HL-60 (cell line): Measurements from ENCODE around the gene TMEM40.
A peak's percentile ranks its signal among the peaks of the same experiment; 100 is the strongest.
"Not testable (repeated sequence)": the region's sequence is repeated elsewhere in the genome, so short reads cannot be mapped to it uniquely, and the experiment has no call there.

Experiments used
- CTCF ChIP-seq: IDR thresholded peaks from one replicate; pipeline ENCODE4 v1.5.1; 2011; ENCODE audit warnings: low read length, control low read depth, inconsistent platforms; ENCODE audit not compliant: insufficient read depth
- GABPA ChIP-seq: IDR thresholded peaks from 2 replicates; pipeline ENCODE4 v1.6.1; 2012; ENCODE audit warnings: low read depth
- POLR2AphosphoS5 ChIP-seq: IDR thresholded peaks from 2 replicates; pipeline ENCODE4 v1.6.1; 2012; ENCODE audit warnings: low read depth
- REST ChIP-seq: IDR thresholded peaks from 2 replicates; pipeline ENCODE4 v1.6.1; 2012; ENCODE audit warnings: low read depth; ENCODE audit not compliant: insufficient replicate concordance
- SPI1 ChIP-seq: IDR thresholded peaks from 2 replicates; pipeline ENCODE4 v1.6.1; 2012; ENCODE audit warnings: low read depth, mild to moderate bottlenecking, borderline replicate concordance

- peak; percentile 33 for TF ChIP-seq CTCF
- TF ChIP-seq SPI1, POLR2AphosphoS5, REST, GABPA: not testable (repeated sequence)
Measured at GRCh38 chr3:12787346-12787745, 28.3 kb upstream of the TMEM40 start.
